GM19438 (cell line): Measurements from ENCODE around the gene ALDH1A2.
"Not testable (repeated sequence)": the region's sequence is repeated elsewhere in the genome, so short reads cannot be mapped to it uniquely, and the experiment has no call there.

ENCODE experiments used
- ATAC-seq: cut with Tn5 transposase; IDR thresholded peaks from one replicate; pipeline ENCODE4 v1.9.1; 2021; ENCODE audit warnings: low read depth; ENCODE audit not compliant: unreplicated experiment

The ALDH1A2 gene

GRCh38 chr15:58065445-58066041 is at the start of gene ALDH1A2:
TSS of gene ALDH1A2 (minus strand) at chr15:58065711. CDS start at chr15:58065650, 61 bp downstream.
- no peak for ATAC-seq

DNA sequence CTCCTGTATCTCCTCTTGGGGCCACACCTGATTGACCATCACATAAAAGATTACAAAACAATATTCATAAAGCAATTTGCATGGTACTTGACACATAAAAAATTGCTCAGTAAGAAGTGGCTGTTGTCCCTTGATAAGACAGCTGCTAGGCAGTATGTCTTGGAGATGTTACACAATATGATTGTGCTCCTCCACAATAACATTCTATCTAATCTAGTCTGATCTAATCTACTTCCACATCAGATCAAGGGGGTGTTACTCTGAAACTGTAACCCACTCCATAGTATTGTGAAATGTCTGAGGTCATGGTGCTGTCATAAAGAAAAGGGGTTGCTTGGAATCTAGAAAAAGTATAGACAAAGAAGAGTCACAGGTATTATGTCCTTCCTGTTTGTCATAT is 49.3 kb upstream of the ALDH1A2 start:
- no peak for ATAC-seq

DNA sequence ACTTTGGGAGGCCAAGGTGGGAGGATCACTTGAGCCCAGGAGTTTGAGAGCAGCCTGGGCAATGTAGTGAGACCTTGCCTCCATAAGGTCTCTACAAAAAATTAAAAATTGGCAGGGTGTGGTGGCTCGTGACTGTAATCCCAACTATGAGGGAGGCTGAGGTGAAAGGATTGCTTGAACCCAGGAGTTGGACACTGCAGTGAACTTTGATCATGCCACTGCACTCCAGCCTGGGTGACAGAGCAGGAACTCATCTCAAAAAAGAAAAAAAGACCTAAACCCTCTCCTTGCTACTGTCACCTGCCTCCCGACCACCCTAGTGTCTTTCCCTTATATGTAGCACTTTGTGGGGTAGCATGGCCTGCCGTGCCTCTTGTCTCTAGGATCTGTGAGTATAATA is 48.9 kb upstream of the ALDH1A2 start:
- ATAC-seq, result no peak

GRCh38 chr15:58113358-58113757 is 47.8 kb upstream of the ALDH1A2 start:
- ATAC-seq, result not testable (repeated sequence)

GRCh38 chr15:58111718-58112104 is 46.2 kb upstream of the ALDH1A2 start:
- ATAC-seq, result no peak

DNA sequence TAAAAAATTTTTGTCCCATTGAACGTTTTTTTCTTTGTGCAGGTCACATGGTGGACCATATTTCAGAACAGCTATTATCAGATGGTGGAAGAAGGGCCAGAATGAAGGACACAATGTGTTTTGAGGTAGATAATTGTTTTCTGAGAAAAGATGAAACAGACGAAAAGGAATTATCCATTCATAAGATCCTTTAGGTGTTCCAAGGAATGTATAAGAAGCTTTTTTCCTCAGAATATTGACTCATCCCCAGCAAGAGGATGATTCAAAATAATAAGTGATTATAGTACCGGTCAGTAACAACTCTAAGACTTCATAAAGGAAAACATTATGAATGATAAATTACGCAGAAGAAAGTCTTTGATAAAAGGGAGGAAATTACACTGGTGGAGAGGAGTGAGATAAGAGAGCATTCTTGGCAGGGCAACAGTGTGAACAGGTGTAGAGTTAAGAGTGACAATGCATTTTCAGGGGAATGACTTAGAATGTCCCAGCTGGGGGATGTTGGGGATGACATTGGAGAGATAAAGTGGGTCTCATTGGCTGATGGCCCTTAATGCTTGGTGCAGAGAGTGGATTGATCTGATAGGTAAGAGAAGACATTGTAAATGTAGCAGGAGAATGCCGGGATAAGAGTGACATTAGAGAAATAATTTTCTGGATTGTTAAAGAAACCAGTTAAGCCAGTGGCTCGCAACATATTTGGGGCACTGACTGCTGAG is 45.6 kb upstream of the ALDH1A2 start:
- ATAC-seq, result no peak

DNA sequence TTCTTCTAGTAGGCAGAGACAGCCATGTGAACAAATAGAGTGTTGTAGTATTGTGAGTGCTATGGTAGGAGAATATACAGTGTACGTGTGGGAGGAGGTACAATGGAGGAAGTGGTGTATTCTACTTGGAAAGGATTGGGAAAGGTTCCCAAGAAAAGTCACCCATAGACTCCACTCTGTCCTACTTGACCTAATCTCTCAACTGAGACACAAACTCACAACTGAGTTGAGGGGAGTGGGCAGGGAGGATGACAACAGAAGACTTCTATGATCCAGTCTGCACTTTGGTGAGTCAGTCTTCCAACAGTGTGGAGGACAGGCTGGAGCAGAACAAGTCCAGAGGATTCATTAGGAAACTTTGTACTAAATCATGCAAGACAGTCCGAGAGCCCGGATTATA is 43.9 kb upstream of the ALDH1A2 start:
- no peak for ATAC-seq

GRCh38 chr15:58108117-58108516 is 42.6 kb upstream of the ALDH1A2 start:
- no peak for ATAC-seq

DNA sequence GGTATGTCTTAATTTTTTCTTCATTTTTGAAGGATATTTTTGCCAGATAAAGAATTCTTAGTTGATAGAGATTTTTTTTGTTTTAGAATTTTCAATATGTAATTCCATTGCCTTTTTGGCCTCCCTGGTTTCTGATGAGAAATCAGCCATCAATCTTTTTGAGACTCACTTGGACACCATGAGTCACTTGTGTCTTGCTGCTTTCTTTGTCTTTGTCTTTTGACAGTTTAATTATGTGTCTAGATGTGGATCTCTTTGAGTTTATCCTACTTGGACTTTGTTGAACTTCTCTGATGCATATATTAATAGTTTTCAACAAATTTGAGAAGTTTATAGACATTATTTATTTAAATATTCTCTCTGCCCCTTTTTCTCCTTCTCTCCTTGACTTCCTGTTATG is 38.0 kb upstream of the ALDH1A2 start:
- ATAC-seq, result no peak

- ATAC-seq, result no peak
These were observed 31.1 kb upstream of the ALDH1A2 start for GRCh38 chr15:58096529-58097084.

DNA sequence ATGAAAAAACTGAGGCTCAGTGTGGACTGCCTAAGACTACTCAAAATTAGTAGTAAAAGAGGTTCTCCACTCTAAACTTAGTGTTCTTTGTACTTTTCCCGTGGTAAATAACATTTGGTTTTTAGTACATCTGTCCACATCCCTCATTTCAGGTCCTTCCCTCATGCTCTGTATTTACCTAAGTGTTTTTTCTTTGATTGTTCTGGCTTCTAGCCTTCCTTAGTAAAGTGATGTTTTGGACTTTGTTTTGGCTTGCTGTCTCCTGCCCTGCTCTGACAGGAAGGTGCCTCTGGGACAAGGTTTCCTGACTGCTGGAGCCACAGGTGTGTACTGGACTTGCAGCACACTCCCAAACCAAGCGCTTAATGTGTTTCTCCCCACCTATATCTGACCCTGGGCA is 29.9 kb upstream of the ALDH1A2 start:
- no peak for ATAC-seq

- no peak for ATAC-seq
These were observed 22.4 kb upstream of the ALDH1A2 start for GRCh38 chr15:58087871-58088270.

DNA sequence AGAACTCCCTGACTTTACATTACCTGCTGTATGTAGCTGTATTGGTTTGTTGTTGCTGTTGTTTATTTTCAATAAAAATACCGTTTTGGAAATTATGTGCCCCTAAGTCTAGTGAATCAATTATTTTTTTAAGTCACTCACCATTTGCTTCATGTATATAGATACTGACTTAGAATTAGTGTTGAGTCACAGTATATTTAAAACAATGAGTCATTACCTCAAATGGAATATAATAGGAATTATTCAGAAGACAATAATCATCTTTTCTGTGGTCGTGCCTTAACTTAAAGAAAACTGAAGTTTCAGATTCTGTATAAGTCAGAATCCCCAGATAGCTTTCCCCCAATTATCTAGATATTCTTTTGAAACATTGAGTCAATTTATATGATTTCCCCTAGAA is 21.0 kb upstream of the ALDH1A2 start:
- no peak for ATAC-seq

GRCh38 chr15:58083526-58083925 is 18.0 kb upstream of the ALDH1A2 start:
- ATAC-seq, result no peak

- ATAC-seq, result no peak
These were observed 16.4 kb upstream of the ALDH1A2 start for GRCh38 chr15:58081891-58082290.

DNA sequence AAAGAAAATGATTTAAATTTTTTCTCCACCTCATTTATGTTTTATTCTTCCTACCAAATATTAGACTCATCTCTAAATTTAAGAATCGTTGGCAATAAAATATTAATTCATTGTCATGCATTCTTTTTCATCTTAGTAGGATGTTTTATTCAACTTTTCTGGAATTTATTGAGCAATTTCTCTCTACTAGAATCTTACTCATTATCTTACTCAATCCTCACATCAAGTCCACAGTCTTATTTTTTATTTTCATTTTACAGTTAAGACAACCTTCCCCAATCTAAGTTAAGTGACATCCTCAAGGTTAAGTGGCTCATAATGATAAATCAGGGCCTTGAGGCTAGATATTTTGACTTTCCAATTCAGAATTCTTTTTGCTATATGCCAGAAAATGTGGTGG is 15.9 kb upstream of the ALDH1A2 start:
- no peak for ATAC-seq

GRCh38 chr15:58080959-58081358 is 15.4 kb upstream of the ALDH1A2 start:
- ATAC-seq, result not testable (repeated sequence)

DNA sequence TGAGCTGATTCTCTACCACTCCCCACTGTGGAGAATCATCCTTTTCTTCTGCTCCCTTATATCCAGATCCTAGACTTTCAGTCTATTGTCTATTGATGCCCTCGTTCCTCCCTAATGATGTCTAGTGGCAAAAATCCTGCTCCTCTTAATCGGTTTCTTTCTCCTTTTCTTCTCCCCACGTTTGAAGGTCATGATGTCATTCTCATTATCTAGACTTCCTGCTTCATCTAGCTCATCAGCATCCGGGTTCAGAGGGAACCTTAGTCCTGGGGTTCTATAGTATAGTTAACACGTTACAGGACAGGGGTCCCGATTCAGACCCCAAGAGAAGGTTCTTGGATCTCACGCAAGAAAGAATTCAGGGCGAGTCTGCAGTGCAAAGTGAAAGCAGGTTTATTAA is 14.9 kb upstream of the ALDH1A2 start:
- no peak for ATAC-seq

GRCh38 chr15:58078591-58078990 is 13.1 kb upstream of the ALDH1A2 start:
- ATAC-seq, result no peak

GRCh38 chr15:58077427-58077826 is 11.9 kb upstream of the ALDH1A2 start:
- no peak for ATAC-seq

- no peak for ATAC-seq
These were observed 8.9 kb upstream of the ALDH1A2 start for GRCh38 chr15:58074452-58074851.

DNA sequence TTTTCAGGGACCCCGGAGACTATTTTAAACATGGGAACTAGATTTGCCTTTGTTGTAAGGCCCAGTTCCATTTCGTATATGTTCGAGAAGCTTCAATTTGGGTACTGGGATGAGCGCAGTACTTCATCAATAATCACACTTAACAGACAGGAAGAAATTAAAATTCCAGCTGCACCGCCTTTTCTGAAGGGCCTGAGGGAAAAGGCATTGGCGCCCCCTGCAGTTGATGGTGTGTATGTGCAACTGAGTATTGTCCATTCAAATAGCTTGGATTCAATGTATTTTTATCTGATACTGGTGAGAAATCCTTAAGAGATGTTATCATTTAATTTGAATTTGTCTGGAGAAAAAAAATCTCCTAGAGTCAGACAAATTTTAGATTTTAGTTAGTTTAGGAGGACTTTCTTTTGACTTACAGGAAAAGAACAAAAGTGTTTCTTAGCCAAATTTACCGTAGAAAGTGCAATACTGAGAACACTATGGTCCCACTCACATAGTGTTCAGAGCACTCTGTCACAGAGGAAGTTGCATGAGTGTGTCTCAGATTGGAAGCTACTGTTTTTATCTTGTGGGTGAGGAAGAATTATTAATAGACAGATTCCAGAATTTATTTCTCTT is 5.4 kb upstream of the ALDH1A2 start:
- ATAC-seq, result no peak
